Gastrocnemius medialis (tissue), 4 donors: ENCODE data around the gene RYR2.

ENCODE experiments used
- CTCF ChIP-seq, 5 experiments: fragments of 450-650 bp in 3 of 5; fragments of 200-600 bp in 2 of 5; sonication (generic) in 2 of 5; IDR thresholded peaks in 4 of 5; conservative IDR thresholded peaks in 1 of 5; 1 replicate in 4 of 5; 2 replicates in 1 of 5; pipeline ENCODE4 v1.5.1; 2016 to 2019; ENCODE audit warnings: antibody characterized with exemption in 5 of 5, mild to moderate bottlenecking in 3 of 5, moderate library complexity in 3 of 5
- POLR2A ChIP-seq, 2 donors: fragments of 450-650 bp; IDR thresholded peaks; one replicate each; pipeline ENCODE4 v1.6.1; 2017; ENCODE audit warnings: antibody characterized with exemption in 2 of 2, mild to moderate bottlenecking in 2 of 2, moderate library complexity in 2 of 2

GRCh38 chr1:237126180-237126579 lies 84.2 kb downstream of the RYR2 start:
- TF ChIP-seq CTCF (IDR thresholded peaks at IDR 0.05 in 4 of 5, conservative IDR thresholded peaks at IDR 0.05 in 1 of 5) (no peak), POLR2A (IDR thresholded peaks at IDR 0.05) (no peak)
